GM12873 (cell line): ENCODE data around the gene SIAH2.

Experiments used
- TF ChIP-seq, protein P1 (sequence below): IDR thresholded peaks from 2 replicates; pipeline ENCODE4 v1.5.1; 2012; ENCODE audit warnings: low read depth, mild to moderate bottlenecking, moderate library complexity, low read length, control low read depth; ENCODE audit not compliant: insufficient read depth; ENCODE audit errors: missing control alignments

The SIAH2 gene

DNA sequence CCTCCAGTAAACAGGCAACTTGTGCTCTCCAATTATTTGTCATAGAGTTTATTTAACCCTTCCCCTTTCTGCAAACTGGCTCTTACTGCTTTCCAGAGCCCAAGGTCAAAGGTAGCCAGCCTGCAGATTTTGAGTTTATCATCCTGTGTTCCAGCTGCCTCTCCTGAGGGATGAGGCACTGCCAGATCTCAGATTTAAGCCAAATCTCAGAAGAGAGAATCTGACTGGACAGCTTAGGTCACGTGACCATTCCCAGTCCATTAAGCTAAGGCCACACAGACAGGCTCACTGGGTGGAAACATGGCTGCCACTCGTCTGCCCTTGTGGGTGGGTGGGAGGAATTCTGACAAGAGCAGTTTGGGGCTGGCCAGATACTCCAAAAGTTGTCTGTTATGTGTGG, 8.6 kb upstream of the SIAH2 start:
- TF ChIP-seq, protein P1, sequence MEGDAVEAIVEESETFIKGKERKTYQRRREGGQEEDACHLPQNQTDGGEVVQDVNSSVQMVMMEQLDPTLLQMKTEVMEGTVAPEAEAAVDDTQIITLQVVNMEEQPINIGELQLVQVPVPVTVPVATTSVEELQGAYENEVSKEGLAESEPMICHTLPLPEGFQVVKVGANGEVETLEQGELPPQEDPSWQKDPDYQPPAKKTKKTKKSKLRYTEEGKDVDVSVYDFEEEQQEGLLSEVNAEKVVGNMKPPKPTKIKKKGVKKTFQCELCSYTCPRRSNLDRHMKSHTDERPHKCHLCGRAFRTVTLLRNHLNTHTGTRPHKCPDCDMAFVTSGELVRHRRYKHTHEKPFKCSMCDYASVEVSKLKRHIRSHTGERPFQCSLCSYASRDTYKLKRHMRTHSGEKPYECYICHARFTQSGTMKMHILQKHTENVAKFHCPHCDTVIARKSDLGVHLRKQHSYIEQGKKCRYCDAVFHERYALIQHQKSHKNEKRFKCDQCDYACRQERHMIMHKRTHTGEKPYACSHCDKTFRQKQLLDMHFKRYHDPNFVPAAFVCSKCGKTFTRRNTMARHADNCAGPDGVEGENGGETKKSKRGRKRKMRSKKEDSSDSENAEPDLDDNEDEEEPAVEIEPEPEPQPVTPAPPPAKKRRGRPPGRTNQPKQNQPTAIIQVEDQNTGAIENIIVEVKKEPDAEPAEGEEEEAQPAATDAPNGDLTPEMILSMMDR, result no peak

DNA sequence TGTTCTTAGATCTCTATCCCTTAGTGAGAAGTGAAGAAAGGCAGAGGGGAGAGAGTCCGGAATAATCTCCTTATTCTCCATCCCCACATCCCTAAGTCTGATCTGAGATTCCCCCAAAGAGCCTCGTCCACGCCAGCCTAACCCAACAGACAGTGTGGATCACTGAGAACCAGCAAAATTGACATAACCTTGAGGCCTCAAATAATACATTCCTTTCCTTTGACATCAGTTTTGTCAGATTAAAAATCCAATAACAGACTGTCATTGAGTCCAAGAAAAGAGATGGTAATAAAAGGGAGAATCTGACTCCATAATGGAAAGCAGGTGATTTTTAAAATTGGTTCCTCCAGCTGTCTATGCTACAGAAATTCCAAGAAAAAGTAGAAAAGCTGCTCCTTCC, 7.7 kb upstream of the SIAH2 start:
- TF ChIP-seq, protein P1, result no peak

DNA sequence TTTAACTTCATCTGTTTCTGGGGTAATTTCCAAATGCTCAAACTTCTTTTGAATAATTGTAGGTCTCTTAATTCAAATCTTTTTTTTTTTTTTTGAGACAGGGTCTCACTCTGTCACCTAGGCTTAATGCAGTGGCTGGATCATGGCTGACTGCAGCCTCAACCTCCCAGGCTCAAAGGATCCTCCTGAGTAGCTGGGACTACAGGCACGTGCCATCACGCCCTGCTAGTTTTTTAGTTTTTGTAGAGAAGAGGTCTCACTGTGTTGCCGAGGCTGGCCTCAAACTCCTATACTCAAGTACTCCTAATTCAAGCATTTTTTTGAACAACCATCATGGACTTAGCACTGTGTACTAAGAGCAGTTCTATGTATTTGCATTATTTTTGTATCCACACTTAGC, 3.8 kb upstream of the SIAH2 start:
- TF ChIP-seq, protein P1, result no peak

DNA sequence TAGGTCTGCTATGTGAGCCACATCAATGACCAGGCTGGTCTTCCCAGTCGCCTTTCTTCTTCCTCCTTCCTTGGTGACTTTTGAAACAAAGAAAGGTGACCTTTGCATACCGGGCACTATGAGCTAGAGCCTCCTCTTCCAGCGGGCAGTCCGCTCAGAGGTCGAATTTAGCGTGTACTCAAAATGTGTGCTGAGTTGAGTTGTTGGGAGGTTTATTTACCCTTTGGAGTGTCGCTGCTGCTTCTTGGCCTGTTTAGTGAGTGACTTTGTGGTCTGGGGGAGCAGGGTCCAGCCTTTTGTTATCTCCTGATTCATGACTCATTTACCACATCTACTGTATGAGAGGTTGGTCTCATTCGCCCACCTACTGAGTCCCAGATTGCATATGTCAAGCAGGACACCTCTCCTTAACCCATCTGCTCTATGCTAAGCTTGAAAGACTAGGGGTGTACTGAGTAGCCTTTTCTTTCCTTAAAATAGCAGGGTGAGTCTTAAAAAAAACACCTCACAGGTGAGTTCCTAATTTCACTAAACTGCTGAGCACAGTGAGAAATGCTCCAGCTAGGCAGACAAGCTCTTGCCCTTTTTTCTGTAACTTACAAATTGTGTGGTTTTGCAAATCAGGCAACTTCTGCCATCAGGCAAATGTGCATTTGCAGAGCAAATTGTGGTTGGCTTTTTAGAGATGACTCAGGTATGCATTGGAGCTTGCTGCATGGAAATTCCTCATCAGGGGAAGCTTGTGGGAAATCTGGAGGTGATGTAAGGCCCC, 3.2 kb upstream of the SIAH2 start:
- TF ChIP-seq, protein P1, result no peak

DNA sequence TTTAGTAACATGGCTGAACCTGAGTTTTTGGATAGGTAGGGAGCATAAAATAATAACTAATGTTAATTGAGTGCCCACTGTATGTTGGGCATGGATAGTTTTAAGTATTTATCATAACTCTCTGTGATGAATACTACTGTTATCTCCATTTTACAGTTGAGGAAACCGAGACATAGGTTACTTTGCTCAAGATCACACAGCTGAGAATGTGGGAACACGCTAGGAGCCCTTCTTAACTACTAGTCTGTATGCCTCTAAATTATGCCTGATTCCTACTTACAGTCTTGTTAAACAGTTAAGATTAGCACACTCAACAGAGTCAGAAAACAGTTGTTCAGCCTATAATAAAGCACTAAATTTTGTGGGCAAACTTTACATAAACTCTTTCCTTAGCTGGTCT, 2.0 kb upstream of the SIAH2 start:
- TF ChIP-seq, protein P1, result no peak

DNA sequence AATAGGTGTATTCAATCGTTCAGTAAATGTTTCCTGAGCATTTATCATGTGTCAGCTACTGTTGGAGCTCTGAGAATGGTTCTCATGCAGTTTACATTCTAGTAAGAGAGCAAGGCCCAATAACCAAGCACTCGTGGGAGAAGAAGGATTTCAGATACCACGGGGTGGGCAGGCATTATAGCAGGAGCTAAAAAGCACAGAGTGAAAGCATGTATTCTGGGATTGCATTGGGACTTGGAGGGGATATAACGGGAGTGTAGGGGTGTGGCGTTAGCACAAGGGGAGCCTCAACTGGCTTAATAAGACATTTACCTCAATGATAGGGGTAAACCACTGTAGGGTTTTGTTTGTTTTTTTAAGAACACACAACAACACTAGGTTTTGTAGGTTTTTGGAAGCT, 1.6 kb upstream of the SIAH2 start:
- TF ChIP-seq, protein P1, result no peak

DNA sequence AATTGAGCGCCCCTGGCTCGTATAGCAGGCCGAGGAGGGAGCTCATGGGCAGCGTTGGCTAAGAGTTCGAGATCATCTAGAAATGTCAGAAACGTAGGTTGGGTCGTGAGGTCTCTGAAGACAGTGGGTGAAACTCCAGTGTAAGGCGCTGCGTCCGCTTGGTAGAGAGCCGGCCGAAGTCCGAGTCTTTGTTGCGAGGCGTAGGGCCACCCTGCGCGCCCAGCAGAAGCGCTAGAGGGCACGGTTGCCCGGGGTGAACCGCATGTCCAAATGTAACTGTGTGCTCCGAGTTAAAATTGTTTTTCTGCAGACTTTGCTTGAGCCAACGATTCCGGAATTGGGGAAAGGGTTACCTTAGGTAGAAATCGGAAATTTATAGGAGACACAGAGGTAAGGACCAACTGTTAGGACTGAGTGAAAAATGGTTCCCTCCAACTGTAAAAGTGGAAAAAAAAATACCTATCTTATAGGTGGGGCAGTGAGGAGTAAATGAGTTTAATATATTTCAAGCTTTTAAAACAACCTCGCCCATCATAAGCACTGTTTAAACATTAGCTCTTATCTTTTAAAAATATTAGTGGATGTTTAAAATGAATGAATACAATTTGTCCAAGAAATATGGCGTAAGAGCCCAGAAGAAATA, 993 bp upstream of the SIAH2 start:
- TF ChIP-seq, protein P1, result peak; percentile 51
